ENCODE results near the gene KIFAP3. TPM values are rescaled to one million over a fixed set of nuclear protein-coding genes. Genes with fewer than 3 reads are reported as not detected.
A peak's percentile ranks its signal among the peaks of the same experiment; 100 is the strongest.
"Not testable (repeated sequence)": the region's sequence is repeated elsewhere in the genome, so short reads cannot be mapped to it uniquely, and the experiment has no call there.

The KIFAP3 gene
- total RNA-seq, 3 donors from 2014 or later, result 22.5 to 42.8 (median 36.2) TPM

GRCh38 chr1:170071378-170071777 lies 3.1 kb downstream of the KIFAP3 start:
- no peak for ATAC-seq
- TF ChIP-seq, protein P1, sequence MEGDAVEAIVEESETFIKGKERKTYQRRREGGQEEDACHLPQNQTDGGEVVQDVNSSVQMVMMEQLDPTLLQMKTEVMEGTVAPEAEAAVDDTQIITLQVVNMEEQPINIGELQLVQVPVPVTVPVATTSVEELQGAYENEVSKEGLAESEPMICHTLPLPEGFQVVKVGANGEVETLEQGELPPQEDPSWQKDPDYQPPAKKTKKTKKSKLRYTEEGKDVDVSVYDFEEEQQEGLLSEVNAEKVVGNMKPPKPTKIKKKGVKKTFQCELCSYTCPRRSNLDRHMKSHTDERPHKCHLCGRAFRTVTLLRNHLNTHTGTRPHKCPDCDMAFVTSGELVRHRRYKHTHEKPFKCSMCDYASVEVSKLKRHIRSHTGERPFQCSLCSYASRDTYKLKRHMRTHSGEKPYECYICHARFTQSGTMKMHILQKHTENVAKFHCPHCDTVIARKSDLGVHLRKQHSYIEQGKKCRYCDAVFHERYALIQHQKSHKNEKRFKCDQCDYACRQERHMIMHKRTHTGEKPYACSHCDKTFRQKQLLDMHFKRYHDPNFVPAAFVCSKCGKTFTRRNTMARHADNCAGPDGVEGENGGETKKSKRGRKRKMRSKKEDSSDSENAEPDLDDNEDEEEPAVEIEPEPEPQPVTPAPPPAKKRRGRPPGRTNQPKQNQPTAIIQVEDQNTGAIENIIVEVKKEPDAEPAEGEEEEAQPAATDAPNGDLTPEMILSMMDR (IDR thresholded peaks at IDR 0.05), result no peak
- Histone ChIP-seq H3K36me3 (ENCODE audit: low read depth) (no peaks in the 10 kb centered on the region), H3K4me1 (ENCODE audit: low read depth) (peaks cover 16% of the 10 kb centered on the region), H3K4me3 (no peak overlapping the region), H3K9me3 (no peaks in the 10 kb centered on the region)
- intact Hi-C loops (cut with DNase I, micrococcal nuclease), result no loop called here
- DNase-seq, result no peak

- H3K4me1 ChIP-seq (ENCODE audit: low read depth), result peaks cover 12% of the 10 kb centered on the region
- ATAC-seq (no peak), DNase-seq (no peak)
- H3K4me3 ChIP-seq, result no peak overlapping the region
- TF ChIP-seq, protein P1 (IDR thresholded peaks at IDR 0.05), result no peak
- H3K9me3 ChIP-seq, result no peaks in the 10 kb centered on the region
- H3K36me3 ChIP-seq (ENCODE audit: low read depth), result no peaks in the 10 kb centered on the region
- intact Hi-C loops (cut with DNase I, micrococcal nuclease), result no loop called here
Measured at GRCh38 chr1:170068923-170069322, 5.6 kb downstream of the KIFAP3 start.

DNA sequence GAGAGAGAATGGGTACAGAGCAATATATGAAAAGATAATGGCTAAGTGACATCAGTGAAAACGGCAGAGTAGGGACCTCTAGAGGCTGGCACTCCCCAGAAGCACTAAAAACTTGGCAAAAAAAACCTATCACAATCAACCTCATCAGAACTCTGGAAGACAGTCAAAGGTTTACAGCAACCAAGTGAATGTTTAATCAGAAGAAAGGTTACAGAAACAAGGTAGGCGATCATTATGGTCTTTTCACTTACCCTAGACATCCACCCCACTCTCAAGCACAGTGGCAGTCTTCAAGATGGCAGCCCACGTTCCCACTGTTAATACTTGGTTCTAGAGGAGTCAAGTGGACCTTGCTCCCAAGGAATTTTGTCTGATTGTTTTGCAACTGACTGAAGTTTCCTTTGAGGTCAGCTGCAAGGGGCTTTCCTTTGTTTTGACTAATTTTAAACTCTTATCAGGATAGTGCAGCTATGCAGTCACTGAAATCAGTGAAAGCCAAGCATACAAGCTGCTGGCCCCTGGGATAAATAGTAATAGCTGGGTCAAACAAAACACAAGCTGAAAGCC lies 7.2 kb downstream of the KIFAP3 start:
- H3K4me3 ChIP-seq, result no peak overlapping the region
- DNase-seq (peak in 1 of 3 donors; percentile 40), ATAC-seq (peak; percentile 93)
- peaks cover 5% of the 10 kb centered on the region for H3K9me3 ChIP-seq
- intact Hi-C loops (cut with DNase I, micrococcal nuclease), result no loop called here
- no peaks in the 10 kb centered on the region for H3K36me3 ChIP-seq (ENCODE audit: low read depth)
- peaks cover 4% of the 10 kb centered on the region for H3K4me1 ChIP-seq (ENCODE audit: low read depth)
- TF ChIP-seq, protein P1 (IDR thresholded peaks at IDR 0.05), result no peak

- DNase-seq (no peak), ATAC-seq (no peak)
- H3K9me3 ChIP-seq, result peaks cover 5% of the 10 kb centered on the region
- peaks cover 4% of the 10 kb centered on the region for H3K4me1 ChIP-seq (ENCODE audit: low read depth)
- no peaks in the 10 kb centered on the region for H3K36me3 ChIP-seq (ENCODE audit: low read depth)
- H3K4me3 ChIP-seq, result no peak overlapping the region
- intact Hi-C loops (cut with DNase I, micrococcal nuclease), result no loop called here
- TF ChIP-seq, protein P1 (IDR thresholded peaks at IDR 0.05), result no peak
Measured at GRCh38 chr1:170064821-170065220, 9.7 kb downstream of the KIFAP3 start.

GRCh38 chr1:170063109-170063826 lies 11.2 kb downstream of the KIFAP3 start:
- intact Hi-C loops (cut with DNase I, micrococcal nuclease), result no loop called here
- DNase-seq, result no peak
- Histone ChIP-seq H3K4me3 (no peak overlapping the region), H3K9me3 (peaks cover 5% of the 10 kb centered on the region), H3K36me3 (ENCODE audit: low read depth) (no peaks in the 10 kb centered on the region), H3K4me1 (ENCODE audit: low read depth) (peaks cover 1% of the 10 kb centered on the region)
- peak; percentile 62 for ATAC-seq
- TF ChIP-seq, protein P1 (IDR thresholded peaks at IDR 0.05), result no peak

- H3K4me3 ChIP-seq; DNase-seq; H3K4me1 ChIP-seq (ENCODE audit: low read depth); ATAC-seq; intact Hi-C loops (cut with DNase I, micrococcal nuclease); H3K36me3 ChIP-seq (ENCODE audit: low read depth); H3K9me3 ChIP-seq: not testable (repeated sequence)
Measured at GRCh38 chr1:170061676-170062075, 12.8 kb downstream of the KIFAP3 start.

DNA sequence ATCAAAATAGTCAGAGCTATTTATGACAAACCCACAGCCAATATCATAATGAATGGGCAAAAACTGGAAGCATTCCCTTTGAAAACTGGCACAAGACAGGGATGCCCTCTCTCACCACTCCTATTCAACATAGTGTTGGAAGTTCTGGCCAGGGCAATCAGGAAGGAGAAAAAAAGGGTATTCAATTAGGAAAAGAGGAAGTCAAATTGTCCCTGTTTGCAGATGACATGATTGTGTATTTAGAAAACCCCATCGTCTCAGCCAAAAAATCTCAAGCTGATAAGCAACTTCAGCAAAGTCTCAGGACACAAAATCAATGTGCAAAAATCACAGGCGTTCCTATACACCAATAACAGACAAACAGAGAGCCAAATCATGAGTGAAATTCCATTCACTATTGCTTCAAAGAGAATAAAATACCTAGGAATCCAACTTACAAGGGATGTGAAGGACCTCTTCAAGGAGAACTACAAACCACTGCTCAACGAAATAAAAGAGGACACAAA lies 14.4 kb downstream of the KIFAP3 start:
- ATAC-seq; H3K4me1 ChIP-seq (ENCODE audit: low read depth); DNase-seq; H3K9me3 ChIP-seq; intact Hi-C loops (cut with DNase I, micrococcal nuclease); H3K4me3 ChIP-seq; H3K36me3 ChIP-seq (ENCODE audit: low read depth): not testable (repeated sequence)
